GM23338 (cell line): ENCODE data around the gene LRMDA. TPM values are rescaled to one million over a fixed set of nuclear protein-coding genes. Genes with fewer than 3 reads are reported as not detected.

Experiments used
- ATAC-seq: fragments of 200-7000 bp; cut with Tn5 transposase; 3 replicates; pipeline ENCODE4 v1.9.1; 2020
- DNase-seq: peaks from one replicate; pipeline ENCODE4 v3.0.0-alpha.2; 2015; ENCODE audit warnings: low spot score
- H2AFZ ChIP-seq: fragments of 200-600 bp; sonication (generic); 2 replicates; pipeline ENCODE4 v1.8.0; 2016; ENCODE audit warnings: antibody characterized with exemption, mild to moderate bottlenecking, moderate library complexity
- H3F3A ChIP-seq: fragments of 200-600 bp; sonication (generic); replicated peaks from 2 replicates; pipeline ENCODE4 v1.8.0; 2017; ENCODE audit warnings: antibody characterized with exemption, mixed run types, low read depth
- H3K27ac ChIP-seq: fragments of 200-600 bp; sonication (generic); 2 replicates; pipeline ENCODE4 v1.6.1; 2016; ENCODE audit warnings: low read depth
- H3K27me3 ChIP-seq: fragments of 200-600 bp; sonication (generic); 2 replicates; pipeline ENCODE4 v1.8.0; 2016; ENCODE audit warnings: mild to moderate bottlenecking, mixed run types, moderate library complexity; ENCODE audit not compliant: insufficient read depth
- H3K36me3 ChIP-seq: fragments of 200-600 bp; sonication (generic); 2 replicates; pipeline ENCODE4 v1.8.0; 2016; ENCODE audit warnings: mild to moderate bottlenecking; ENCODE audit not compliant: insufficient read depth
- H3K4me1 ChIP-seq: fragments of 200-600 bp; sonication (generic); 2 replicates; pipeline ENCODE4 v1.8.0; 2016; ENCODE audit warnings: mild to moderate bottlenecking, moderate library complexity; ENCODE audit not compliant: insufficient read depth
- H3K4me2 ChIP-seq: fragments of 200-600 bp; sonication (generic); 2 replicates; pipeline ENCODE4 v1.7.1; 2017; ENCODE audit warnings: mixed run types
- H3K4me3 ChIP-seq: fragments of 200-600 bp; sonication (generic); 2 replicates; pipeline ENCODE4 v1.6.1; 2016; ENCODE audit warnings: mixed run types
- H3K79me2 ChIP-seq: fragments of 200-600 bp; sonication (generic); replicated peaks from 2 replicates; pipeline ENCODE4 v1.8.0; 2017; ENCODE audit warnings: mild to moderate bottlenecking; ENCODE audit not compliant: insufficient read depth
- H3K9me2 ChIP-seq: fragments of 200-600 bp; sonication (generic); 2 replicates; pipeline ENCODE4 v1.8.0; 2017; ENCODE audit not compliant: insufficient read depth
- H4K20me1 ChIP-seq: fragments of 200-600 bp; sonication (generic); replicated peaks from 2 replicates; pipeline ENCODE4 v1.8.0; 2017; ENCODE audit warnings: mild to moderate bottlenecking; ENCODE audit not compliant: insufficient read depth
- H3K27ac Mint-ChIP-seq: 2 replicates; pipeline ENCODE4 v1.8.0; 2020; ENCODE audit warnings: inconsistent platforms, mild to moderate bottlenecking, moderate library complexity, mixed read lengths
- H3K27me3 Mint-ChIP-seq: 3 replicates; pipeline ENCODE4 v1.8.0; 2022; ENCODE audit warnings: low read depth, mild to moderate bottlenecking, moderate library complexity, mixed read lengths, inconsistent platforms; ENCODE audit not compliant: insufficient read depth, poor library complexity
- H3K36me3 Mint-ChIP-seq: 3 replicates; pipeline ENCODE4 v1.8.0; 2021; ENCODE audit warnings: low read depth, mild to moderate bottlenecking, inconsistent platforms, moderate library complexity, mixed read lengths
- H3K4me1 Mint-ChIP-seq: 3 replicates; pipeline ENCODE4 v1.8.0; 2020; ENCODE audit warnings: mild to moderate bottlenecking, inconsistent platforms, mixed read lengths
- H3K4me3 Mint-ChIP-seq: 3 replicates; pipeline ENCODE4 v1.8.0; 2021; ENCODE audit warnings: moderate library complexity, mild to moderate bottlenecking, inconsistent platforms, mixed read lengths
- H3K9me3 Mint-ChIP-seq: 3 replicates; pipeline ENCODE4 v1.8.0; 2020; ENCODE audit warnings: moderate library complexity, mild to moderate bottlenecking, inconsistent platforms, mixed read lengths
- EZH2phosphoT487 ChIP-seq: fragments of 200-600 bp; sonication (generic); IDR thresholded peaks from one replicate; pipeline ENCODE4 v1.8.1; 2018; ENCODE audit warnings: antibody characterized with exemption; ENCODE audit not compliant: unreplicated experiment
- JUNB ChIP-seq: IDR thresholded peaks from one replicate; pipeline ENCODE4 v1.6.1; 2016; ENCODE audit warnings: antibody characterized with exemption; ENCODE audit not compliant: unreplicated experiment
- POLR2AphosphoS5 ChIP-seq: IDR thresholded peaks from 2 replicates; pipeline ENCODE4 v1.6.1; 2016; ENCODE audit warnings: antibody characterized with exemption, low read depth
- polyA plus RNA-seq: library from polyadenylated mRNA; unstranded; fragments of >200 nt; fragmentation: Nextera tagmentation; extraction: Ambion mirVana; gene quantifications from 2 replicates; pipeline ENCODE4 v1.2.1, GENCODE V29; 2016
- total RNA-seq: library from RNA; depleted of rRNA; stranded (reverse); fragments of >200 nt; shearing (Covaris generic); gene quantifications from 2 replicates; pipeline ENCODE4 v1.2.3, GENCODE V29; 2014
- TF ChIP-seq, protein P1 (sequence below): fragments of 250-450 bp; sonication (Bioruptor Pico); IDR thresholded peaks from 2 replicates; pipeline ENCODE4 v1.5.0; 2020; ENCODE audit warnings: mild to moderate bottlenecking, moderate library complexity
- TF ChIP-seq, protein P2 (sequence below), 2 experiments: fragments of 200-600 bp in 1 of 2; sonication (generic) in 1 of 2; conservative IDR thresholded peaks; 2 replicates each; pipeline versions ENCODE4 v1.5.1 to v1.6.1; 2016 to 2017; ENCODE audit warnings: antibody characterized with exemption in 2 of 2, low read depth in 2 of 2, mild to moderate bottlenecking in 2 of 2, moderate library complexity in 1 of 2

LRMDA gene
- total and polyA plus RNA-seq, 2 experiments from 2014 or later: 0.90 to 1.8 TPM

DNA sequence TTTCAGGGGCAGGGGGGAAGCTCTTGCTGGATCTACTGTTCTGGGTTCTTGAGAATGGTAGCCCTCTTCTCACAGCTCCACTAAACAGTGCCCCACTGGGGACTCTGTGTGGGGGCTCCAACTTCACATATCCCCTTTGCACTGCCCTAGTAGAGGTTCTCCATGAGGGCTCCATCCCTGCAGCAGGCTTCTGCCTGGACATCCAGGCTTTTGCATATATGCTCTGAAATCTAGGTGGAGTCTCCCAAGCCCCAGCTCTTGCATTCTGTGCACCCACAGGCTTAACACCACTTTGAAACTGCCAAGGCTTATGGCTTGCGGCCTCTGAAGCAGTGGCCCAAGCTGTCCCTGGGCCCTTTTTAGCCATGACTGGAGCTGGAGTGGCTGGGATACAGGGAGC is 150.7 kb downstream of the LRMDA start:
- Histone ChIP-seq H4K20me1 (no peaks in the 10 kb centered on the region), H2AFZ (no peak overlapping the region), H3K36me3 (peaks cover 6% of the 10 kb centered on the region; the same call in 1 of the 2 replicates), H3K79me2 (no peaks in the 10 kb centered on the region), H3K27me3 (no peaks in the 10 kb centered on the region), H3K9me2 (no peaks in the 10 kb centered on the region), H3K4me1 (no peaks in the 10 kb centered on the region), H3K27ac (no peak overlapping the region), H3K4me2 (no peak overlapping the region), H3K4me3 (no peak overlapping the region), H3F3A (no peaks in the 10 kb centered on the region)
- ATAC-seq: no peak
- Mint-ChIP-seq H3K27ac (no peak overlapping the region), H3K27me3 (peaks cover 4% of the 10 kb centered on the region), H3K4me1 (no peaks in the 10 kb centered on the region), H3K4me3 (no peak overlapping the region), H3K9me3 (peaks cover 69% of the 10 kb centered on the region), H3K36me3 (peaks cover 42% of the 10 kb centered on the region)
- no peak for DNase-seq
- TF ChIP-seq, protein P1, sequence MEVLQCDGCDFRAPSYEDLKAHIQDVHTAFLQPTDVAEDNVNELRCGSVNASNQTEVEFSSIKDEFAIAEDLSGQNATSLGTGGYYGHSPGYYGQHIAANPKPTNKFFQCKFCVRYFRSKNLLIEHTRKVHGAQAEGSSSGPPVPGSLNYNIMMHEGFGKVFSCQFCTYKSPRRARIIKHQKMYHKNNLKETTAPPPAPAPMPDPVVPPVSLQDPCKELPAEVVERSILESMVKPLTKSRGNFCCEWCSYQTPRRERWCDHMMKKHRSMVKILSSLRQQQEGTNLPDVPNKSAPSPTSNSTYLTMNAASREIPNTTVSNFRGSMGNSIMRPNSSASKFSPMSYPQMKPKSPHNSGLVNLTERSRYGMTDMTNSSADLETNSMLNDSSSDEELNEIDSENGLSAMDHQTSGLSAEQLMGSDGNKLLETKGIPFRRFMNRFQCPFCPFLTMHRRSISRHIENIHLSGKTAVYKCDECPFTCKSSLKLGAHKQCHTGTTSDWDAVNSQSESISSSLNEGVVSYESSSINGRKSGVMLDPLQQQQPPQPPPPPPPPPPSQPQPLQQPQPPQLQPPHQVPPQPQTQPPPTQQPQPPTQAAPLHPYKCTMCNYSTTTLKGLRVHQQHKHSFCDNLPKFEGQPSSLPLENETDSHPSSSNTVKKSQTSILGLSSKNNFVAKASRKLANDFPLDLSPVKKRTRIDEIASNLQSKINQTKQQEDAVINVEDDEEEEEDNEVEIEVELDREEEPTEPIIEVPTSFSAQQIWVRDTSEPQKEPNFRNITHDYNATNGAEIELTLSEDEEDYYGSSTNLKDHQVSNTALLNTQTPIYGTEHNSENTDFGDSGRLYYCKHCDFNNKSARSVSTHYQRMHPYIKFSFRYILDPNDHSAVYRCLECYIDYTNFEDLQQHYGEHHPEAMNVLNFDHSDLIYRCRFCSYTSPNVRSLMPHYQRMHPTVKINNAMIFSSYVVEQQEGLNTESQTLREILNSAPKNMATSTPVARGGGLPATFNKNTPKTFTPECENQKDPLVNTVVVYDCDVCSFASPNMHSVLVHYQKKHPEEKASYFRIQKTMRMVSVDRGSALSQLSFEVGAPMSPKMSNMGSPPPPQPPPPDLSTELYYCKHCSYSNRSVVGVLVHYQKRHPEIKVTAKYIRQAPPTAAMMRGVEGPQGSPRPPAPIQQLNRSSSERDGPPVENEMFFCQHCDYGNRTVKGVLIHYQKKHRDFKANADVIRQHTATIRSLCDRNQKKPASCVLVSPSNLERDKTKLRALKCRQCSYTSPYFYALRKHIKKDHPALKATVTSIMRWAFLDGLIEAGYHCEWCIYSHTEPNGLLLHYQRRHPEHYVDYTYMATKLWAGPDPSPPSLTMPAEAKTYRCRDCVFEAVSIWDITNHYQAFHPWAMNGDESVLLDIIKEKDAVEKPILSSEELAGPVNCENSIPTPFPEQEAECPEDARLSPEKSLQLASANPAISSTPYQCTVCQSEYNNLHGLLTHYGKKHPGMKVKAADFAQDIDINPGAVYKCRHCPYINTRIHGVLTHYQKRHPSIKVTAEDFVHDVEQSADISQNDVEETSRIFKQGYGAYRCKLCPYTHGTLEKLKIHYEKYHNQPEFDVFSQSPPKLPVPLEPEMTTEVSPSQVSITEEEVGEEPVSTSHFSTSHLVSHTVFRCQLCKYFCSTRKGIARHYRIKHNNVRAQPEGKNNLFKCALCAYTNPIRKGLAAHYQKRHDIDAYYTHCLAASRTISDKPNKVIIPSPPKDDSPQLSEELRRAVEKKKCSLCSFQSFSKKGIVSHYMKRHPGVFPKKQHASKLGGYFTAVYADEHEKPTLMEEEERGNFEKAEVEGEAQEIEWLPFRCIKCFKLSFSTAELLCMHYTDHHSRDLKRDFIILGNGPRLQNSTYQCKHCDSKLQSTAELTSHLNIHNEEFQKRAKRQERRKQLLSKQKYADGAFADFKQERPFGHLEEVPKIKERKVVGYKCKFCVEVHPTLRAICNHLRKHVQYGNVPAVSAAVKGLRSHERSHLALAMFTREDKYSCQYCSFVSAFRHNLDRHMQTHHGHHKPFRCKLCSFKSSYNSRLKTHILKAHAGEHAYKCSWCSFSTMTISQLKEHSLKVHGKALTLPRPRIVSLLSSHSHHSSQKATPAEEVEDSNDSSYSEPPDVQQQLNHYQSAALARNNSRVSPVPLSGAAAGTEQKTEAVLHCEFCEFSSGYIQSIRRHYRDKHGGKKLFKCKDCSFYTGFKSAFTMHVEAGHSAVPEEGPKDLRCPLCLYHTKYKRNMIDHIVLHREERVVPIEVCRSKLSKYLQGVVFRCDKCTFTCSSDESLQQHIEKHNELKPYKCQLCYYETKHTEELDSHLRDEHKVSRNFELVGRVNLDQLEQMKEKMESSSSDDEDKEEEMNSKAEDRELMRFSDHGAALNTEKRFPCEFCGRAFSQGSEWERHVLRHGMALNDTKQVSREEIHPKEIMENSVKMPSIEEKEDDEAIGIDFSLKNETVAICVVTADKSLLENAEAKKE: no peak
- TF ChIP-seq, protein P2, sequence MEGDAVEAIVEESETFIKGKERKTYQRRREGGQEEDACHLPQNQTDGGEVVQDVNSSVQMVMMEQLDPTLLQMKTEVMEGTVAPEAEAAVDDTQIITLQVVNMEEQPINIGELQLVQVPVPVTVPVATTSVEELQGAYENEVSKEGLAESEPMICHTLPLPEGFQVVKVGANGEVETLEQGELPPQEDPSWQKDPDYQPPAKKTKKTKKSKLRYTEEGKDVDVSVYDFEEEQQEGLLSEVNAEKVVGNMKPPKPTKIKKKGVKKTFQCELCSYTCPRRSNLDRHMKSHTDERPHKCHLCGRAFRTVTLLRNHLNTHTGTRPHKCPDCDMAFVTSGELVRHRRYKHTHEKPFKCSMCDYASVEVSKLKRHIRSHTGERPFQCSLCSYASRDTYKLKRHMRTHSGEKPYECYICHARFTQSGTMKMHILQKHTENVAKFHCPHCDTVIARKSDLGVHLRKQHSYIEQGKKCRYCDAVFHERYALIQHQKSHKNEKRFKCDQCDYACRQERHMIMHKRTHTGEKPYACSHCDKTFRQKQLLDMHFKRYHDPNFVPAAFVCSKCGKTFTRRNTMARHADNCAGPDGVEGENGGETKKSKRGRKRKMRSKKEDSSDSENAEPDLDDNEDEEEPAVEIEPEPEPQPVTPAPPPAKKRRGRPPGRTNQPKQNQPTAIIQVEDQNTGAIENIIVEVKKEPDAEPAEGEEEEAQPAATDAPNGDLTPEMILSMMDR (conservative IDR thresholded peaks at IDR 0.05; ENCODE audit: low read depth in 2 of 2): no peak
- TF ChIP-seq POLR2AphosphoS5 (no peak), EZH2phosphoT487 (no peak), JUNB (no peak)
